ENCODE measurements around the gene ADD3.

The ADD3 gene

DNA sequence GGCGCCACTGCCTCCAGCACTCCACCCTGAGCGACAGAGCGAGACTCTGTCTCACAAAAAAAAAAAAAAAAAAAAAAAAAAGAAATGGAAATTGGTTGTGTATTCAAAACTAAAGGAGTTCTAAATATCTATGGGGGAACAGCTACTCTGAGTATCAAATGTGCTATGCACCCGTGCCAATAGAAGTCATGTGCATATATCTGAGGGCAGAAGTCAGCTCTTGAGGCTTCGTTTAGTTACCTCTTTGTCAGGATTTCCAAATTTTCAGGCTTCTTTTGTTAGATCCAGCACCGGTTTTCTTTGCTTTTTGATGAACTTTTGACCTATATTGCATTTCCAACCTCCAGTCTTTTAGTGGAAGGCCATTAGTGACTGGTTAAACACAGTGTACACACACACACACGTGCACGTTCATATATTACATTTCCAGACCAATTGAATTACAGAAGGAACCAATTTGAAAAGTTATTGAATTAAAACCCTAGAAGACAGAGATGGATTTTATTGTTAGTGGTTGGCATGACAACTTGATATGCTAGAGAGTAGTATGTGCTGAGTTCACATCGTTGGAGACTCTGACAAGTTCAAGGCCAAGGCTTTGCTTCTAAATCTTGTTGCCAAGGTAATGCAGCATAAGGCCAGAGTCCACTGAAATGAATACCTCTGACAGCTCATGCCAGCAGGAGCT, 33.1 kb upstream of the ADD3 start:
- no peaks in the 10 kb centered on the region for H3K9me3 ChIP-seq (ENCODE audit: insufficient read depth, low read depth, low read length)
- H3K36me3 ChIP-seq (ENCODE audit: insufficient read depth, low read length) = no peaks in the 10 kb centered on the region
- H3K4me1 ChIP-seq (ENCODE audit: insufficient read depth, low read length, poor library complexity, severe bottlenecking) = no peaks in the 10 kb centered on the region
- no peaks in the 10 kb centered on the region for H3K27me3 ChIP-seq (ENCODE audit: insufficient read depth, low read length, poor library complexity, severe bottlenecking)
- H3F3A ChIP-seq (ENCODE audit: low read depth) = no peaks in the 10 kb centered on the region
- H2AFZ ChIP-seq (ENCODE audit: low read length) = no peak overlapping the region
- no peak for TF ChIP-seq EZH2phosphoT487 (IDR thresholded peaks at IDR 0.05; ENCODE audit: borderline replicate concordance)
- TF ChIP-seq, protein P1, sequence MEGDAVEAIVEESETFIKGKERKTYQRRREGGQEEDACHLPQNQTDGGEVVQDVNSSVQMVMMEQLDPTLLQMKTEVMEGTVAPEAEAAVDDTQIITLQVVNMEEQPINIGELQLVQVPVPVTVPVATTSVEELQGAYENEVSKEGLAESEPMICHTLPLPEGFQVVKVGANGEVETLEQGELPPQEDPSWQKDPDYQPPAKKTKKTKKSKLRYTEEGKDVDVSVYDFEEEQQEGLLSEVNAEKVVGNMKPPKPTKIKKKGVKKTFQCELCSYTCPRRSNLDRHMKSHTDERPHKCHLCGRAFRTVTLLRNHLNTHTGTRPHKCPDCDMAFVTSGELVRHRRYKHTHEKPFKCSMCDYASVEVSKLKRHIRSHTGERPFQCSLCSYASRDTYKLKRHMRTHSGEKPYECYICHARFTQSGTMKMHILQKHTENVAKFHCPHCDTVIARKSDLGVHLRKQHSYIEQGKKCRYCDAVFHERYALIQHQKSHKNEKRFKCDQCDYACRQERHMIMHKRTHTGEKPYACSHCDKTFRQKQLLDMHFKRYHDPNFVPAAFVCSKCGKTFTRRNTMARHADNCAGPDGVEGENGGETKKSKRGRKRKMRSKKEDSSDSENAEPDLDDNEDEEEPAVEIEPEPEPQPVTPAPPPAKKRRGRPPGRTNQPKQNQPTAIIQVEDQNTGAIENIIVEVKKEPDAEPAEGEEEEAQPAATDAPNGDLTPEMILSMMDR (conservative IDR thresholded peaks at IDR 0.05; ENCODE audit: low read length) = no peak
- H3K9me2 ChIP-seq (replicated peaks; ENCODE audit: low read depth, low read length) = no peaks in the 10 kb centered on the region
- H3K4me2 ChIP-seq (ENCODE audit: low read depth, low read length, poor library complexity, severe bottlenecking) = no peak overlapping the region
- H3K79me2 ChIP-seq (ENCODE audit: insufficient read depth, low read length) = no peaks in the 10 kb centered on the region
- no peak overlapping the region for H3K4me3 ChIP-seq (ENCODE audit: low read length, poor library complexity, severe bottlenecking)
- H3K9ac ChIP-seq (ENCODE audit: low read depth, low read length, poor library complexity, severe bottlenecking) = no peak overlapping the region
- no peaks in the 10 kb centered on the region for H4K20me1 ChIP-seq (ENCODE audit: insufficient read depth, low read length, poor library complexity, severe bottlenecking)

DNA sequence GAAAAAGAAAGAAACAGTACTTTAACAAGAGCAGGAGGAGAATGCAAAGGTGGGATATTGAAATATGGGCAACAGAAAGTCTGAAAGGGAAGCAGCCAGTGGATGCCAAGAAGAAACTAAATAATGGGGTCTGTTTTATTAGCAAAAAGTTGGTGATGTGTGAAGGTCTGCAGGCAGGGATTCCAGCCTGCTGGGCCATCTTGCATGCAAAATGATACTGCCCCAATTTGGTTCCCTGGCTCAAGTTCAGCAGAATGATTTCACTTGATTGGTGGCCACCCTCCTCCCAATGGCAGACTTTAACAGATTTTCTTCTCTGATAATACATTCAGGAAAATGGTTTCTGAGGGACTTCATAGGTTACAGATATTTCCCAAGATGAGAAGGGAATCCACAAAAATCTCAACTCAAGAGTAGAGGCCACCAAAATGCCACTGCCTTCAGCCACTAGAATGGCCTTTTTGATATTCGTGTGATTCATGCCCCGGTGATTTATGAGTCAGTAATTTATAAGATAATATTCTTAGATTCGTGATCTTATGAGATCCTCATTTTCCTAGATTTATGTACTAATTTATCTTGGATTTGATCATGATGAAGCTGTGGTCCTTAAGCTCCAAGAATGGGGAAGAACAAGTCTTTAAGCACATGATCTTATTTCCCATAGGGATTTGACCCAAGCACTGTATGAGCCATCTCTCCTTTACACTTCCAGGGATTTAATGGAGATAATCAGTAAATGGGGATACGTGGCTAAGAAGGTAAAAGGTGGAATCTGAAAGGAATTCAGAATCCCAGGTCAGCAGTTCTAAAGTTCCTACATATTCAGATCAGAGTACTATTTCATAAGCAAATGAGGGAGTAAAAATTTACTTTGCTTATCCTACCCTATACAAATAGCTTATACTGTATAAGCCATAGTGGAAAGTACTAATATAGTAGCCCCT, 32.3 kb upstream of the ADD3 start:
- H3K4me2 ChIP-seq (ENCODE audit: low read depth, low read length, poor library complexity, severe bottlenecking) = no peak overlapping the region
- no peaks in the 10 kb centered on the region for H3K79me2 ChIP-seq (ENCODE audit: insufficient read depth, low read length)
- H3K27me3 ChIP-seq (ENCODE audit: insufficient read depth, low read length, poor library complexity, severe bottlenecking) = no peaks in the 10 kb centered on the region
- no peaks in the 10 kb centered on the region for H4K20me1 ChIP-seq (ENCODE audit: insufficient read depth, low read length, poor library complexity, severe bottlenecking)
- no peaks in the 10 kb centered on the region for H3K9me3 ChIP-seq (ENCODE audit: insufficient read depth, low read depth, low read length)
- TF ChIP-seq, protein P1 (conservative IDR thresholded peaks at IDR 0.05; ENCODE audit: low read length) = no peak
- no peak for TF ChIP-seq EZH2phosphoT487 (IDR thresholded peaks at IDR 0.05; ENCODE audit: borderline replicate concordance)
- no peaks in the 10 kb centered on the region for H3F3A ChIP-seq (ENCODE audit: low read depth)
- H2AFZ ChIP-seq (ENCODE audit: low read length) = no peak overlapping the region
- no peak overlapping the region for H3K4me3 ChIP-seq (ENCODE audit: low read length, poor library complexity, severe bottlenecking)
- no peak overlapping the region for H3K9ac ChIP-seq (ENCODE audit: low read depth, low read length, poor library complexity, severe bottlenecking)
- H3K4me1 ChIP-seq (ENCODE audit: insufficient read depth, low read length, poor library complexity, severe bottlenecking) = no peaks in the 10 kb centered on the region
- H3K9me2 ChIP-seq (replicated peaks; ENCODE audit: low read depth, low read length) = no peaks in the 10 kb centered on the region
- H3K36me3 ChIP-seq (ENCODE audit: insufficient read depth, low read length) = no peaks in the 10 kb centered on the region

DNA sequence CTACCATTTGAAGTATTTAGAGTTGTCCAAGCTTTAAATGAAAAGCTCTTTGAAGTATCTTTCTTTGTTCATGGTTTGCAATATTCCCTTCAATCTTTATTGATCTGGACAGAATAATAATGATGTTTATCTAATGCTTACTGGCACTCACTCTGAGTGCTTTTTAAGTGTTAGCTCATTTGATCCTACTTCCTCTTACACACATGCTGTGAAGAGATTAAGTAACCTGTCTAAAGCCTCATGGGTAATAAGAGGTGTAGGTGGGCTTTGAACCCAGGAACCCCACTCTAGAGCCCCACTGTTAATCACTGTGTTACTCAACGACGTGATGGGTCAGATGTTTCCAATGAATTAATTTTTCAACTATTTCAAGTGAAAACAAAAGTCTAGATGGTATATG, 31.1 kb upstream of the ADD3 start:
- H3K9me2 ChIP-seq (replicated peaks; ENCODE audit: low read depth, low read length) = no peaks in the 10 kb centered on the region
- H3K9ac ChIP-seq (ENCODE audit: low read depth, low read length, poor library complexity, severe bottlenecking) = no peak overlapping the region
- H3K4me1 ChIP-seq (ENCODE audit: insufficient read depth, low read length, poor library complexity, severe bottlenecking) = no peaks in the 10 kb centered on the region
- no peaks in the 10 kb centered on the region for H3K9me3 ChIP-seq (ENCODE audit: insufficient read depth, low read depth, low read length)
- H3F3A ChIP-seq (ENCODE audit: low read depth) = no peaks in the 10 kb centered on the region
- H3K4me3 ChIP-seq (ENCODE audit: low read length, poor library complexity, severe bottlenecking) = no peak overlapping the region
- no peak for TF ChIP-seq EZH2phosphoT487 (IDR thresholded peaks at IDR 0.05; ENCODE audit: borderline replicate concordance)
- TF ChIP-seq, protein P1 (conservative IDR thresholded peaks at IDR 0.05; ENCODE audit: low read length) = no peak
- H4K20me1 ChIP-seq (ENCODE audit: insufficient read depth, low read length, poor library complexity, severe bottlenecking) = no peaks in the 10 kb centered on the region
- H3K27me3 ChIP-seq (ENCODE audit: insufficient read depth, low read length, poor library complexity, severe bottlenecking) = no peaks in the 10 kb centered on the region
- no peak overlapping the region for H3K4me2 ChIP-seq (ENCODE audit: low read depth, low read length, poor library complexity, severe bottlenecking)
- no peaks in the 10 kb centered on the region for H3K79me2 ChIP-seq (ENCODE audit: insufficient read depth, low read length)
- H3K36me3 ChIP-seq (ENCODE audit: insufficient read depth, low read length) = no peaks in the 10 kb centered on the region
- H2AFZ ChIP-seq (ENCODE audit: low read length) = no peak overlapping the region
